Keratinocyte (primary cell): ENCODE results near the gene POP4. TPM values are rescaled to one million over a fixed set of nuclear protein-coding genes. Genes with fewer than 3 reads are reported as not detected.

ENCODE experiments used
- DNase-seq: peaks from one replicate; pipeline ENCODE4 v3.0.0-alpha.2; 2011; ENCODE audit warnings: low read depth, missing footprints, low spot score
- FAIRE-seq: peaks from 2 replicates; lab custom pipeline; 2011; peaks lifted over from hg19 to GRCh38; lab: Jason Lieb, UNC
- H2AFZ ChIP-seq: 2 replicates; pipeline ENCODE4 v1.6.0; 2012; ENCODE audit warnings: low read length, control low read depth, inconsistent platforms; ENCODE audit not compliant: control insufficient read depth
- H3K27ac ChIP-seq: 2 replicates; pipeline ENCODE4 v1.5.1; 2011; ENCODE audit warnings: low read length; ENCODE audit not compliant: control insufficient read depth, insufficient read depth
- H3K27me3 ChIP-seq: 3 replicates; pipeline ENCODE4 v1.6.0; 2011; ENCODE audit warnings: low read length; ENCODE audit not compliant: control insufficient read depth, insufficient read depth; ENCODE audit errors: extremely low read depth
- H3K36me3 ChIP-seq, 2 experiments: 2 replicates in 1 of 2; 3 replicates in 1 of 2; pipeline ENCODE4 v1.5.1; 2011; ENCODE audit warnings: low read length in 2 of 2, mild to moderate bottlenecking in 1 of 2; ENCODE audit not compliant: control insufficient read depth in 2 of 2, insufficient read depth in 2 of 2; ENCODE audit errors: extremely low read depth in 1 of 2
- H3K4me1 ChIP-seq: 3 replicates; pipeline ENCODE4 v1.5.1; 2011; ENCODE audit warnings: low read length; ENCODE audit not compliant: control insufficient read depth, insufficient read depth; ENCODE audit errors: extremely low read depth
- H3K4me2 ChIP-seq: 3 replicates; pipeline ENCODE4 v1.6.0; 2011; ENCODE audit warnings: low read depth, low read length; ENCODE audit not compliant: control insufficient read depth, insufficient read depth; ENCODE audit errors: extremely low read depth
- H3K4me3 ChIP-seq, 3 experiments: fragments of 200-600 bp in 1 of 3; sonication (generic) in 1 of 3; 2 replicates in 2 of 3; 3 replicates in 1 of 3; pipeline ENCODE4 v1.5.1; 2011 to 2016; ENCODE audit warnings: low read length in 3 of 3, mild to moderate bottlenecking in 3 of 3, control low read depth in 2 of 3, inconsistent platforms in 1 of 3, low read depth in 1 of 3, mixed read lengths in 1 of 3, mixed run types in 1 of 3, moderate library complexity in 1 of 3; ENCODE audit not compliant: control insufficient read depth in 2 of 3, insufficient read depth in 2 of 3; ENCODE audit errors: extremely low read depth in 1 of 3
- H3K79me2 ChIP-seq: 2 replicates; pipeline ENCODE4 v1.6.0; 2012; ENCODE audit warnings: low read length; ENCODE audit not compliant: control insufficient read depth, insufficient read depth
- H3K9ac ChIP-seq: 3 replicates; pipeline ENCODE4 v1.6.0; 2011; ENCODE audit warnings: low read length; ENCODE audit not compliant: control insufficient read depth, insufficient read depth; ENCODE audit errors: extremely low read depth
- H3K9me1 ChIP-seq: 3 replicates; pipeline ENCODE4 v1.6.0; 2011; ENCODE audit warnings: low read length; ENCODE audit not compliant: control insufficient read depth, insufficient read depth; ENCODE audit errors: extremely low read depth
- H3K9me3 ChIP-seq: 2 replicates; pipeline ENCODE4 v1.5.1; 2012; ENCODE audit warnings: low read depth, low read length; ENCODE audit not compliant: control insufficient read depth
- H4K20me1 ChIP-seq: 3 replicates; pipeline ENCODE4 v1.6.0; 2011; ENCODE audit warnings: low read length; ENCODE audit not compliant: control insufficient read depth, insufficient read depth; ENCODE audit errors: extremely low read depth
- CTCF ChIP-seq, 3 experiments: IDR thresholded peaks in 1 of 3; conservative IDR thresholded peaks in 1 of 3; optimal IDR thresholded peaks in 1 of 3; 2 replicates in 2 of 3; 3 replicates in 1 of 3; pipeline versions ENCODE3 to v1.5.1; 2011; ENCODE audit warnings: low read length in 3 of 3, mild to moderate bottlenecking in 3 of 3, moderate library complexity in 2 of 3, control low read depth in 1 of 3, inconsistent platforms in 1 of 3; ENCODE audit not compliant: insufficient read depth in 2 of 3; ENCODE audit errors: extremely low read depth in 1 of 3
- EZH2 ChIP-seq: IDR thresholded peaks from one replicate; pipeline ENCODE4 v1.6.1; 2012; ENCODE audit warnings: inconsistent platforms, mild to moderate bottlenecking, low read length, moderate library complexity
- dilution Hi-C: fragments of 300-500 bp; cut with MboI; formaldehyde crosslinking; loops from one replicate; pipeline ENCODE4 v1.7.0; 2020; ENCODE audit warnings: low sequenced_read_pairs; ENCODE audit not compliant: extremely low pct_ligation_motif_present
- polyA plus RNA-seq, 5 experiments: library from polyadenylated mRNA; depleted of rRNA in 3 of 5; stranded (reverse) in 3 of 5; stranded (forward) in 1 of 5; unstranded in 1 of 5; fragments of >200 nt; gene quantifications; 1 replicate in 1 of 5; 2 replicates in 3 of 5; 3 replicates in 1 of 5; pipeline versions ENCODE4 v1.2.1 to v1.2.3, GENCODE V29; 2011 to 2012; ENCODE audit warnings: missing spikeins in 2 of 5, low read depth in 1 of 5, low replicate concordance in 1 of 5

The POP4 gene
- polyA plus RNA-seq, 1 donor (not counting 4 experiments of a cell fraction or from before 2014, with no cell fraction given): 104 TPM

DNA sequence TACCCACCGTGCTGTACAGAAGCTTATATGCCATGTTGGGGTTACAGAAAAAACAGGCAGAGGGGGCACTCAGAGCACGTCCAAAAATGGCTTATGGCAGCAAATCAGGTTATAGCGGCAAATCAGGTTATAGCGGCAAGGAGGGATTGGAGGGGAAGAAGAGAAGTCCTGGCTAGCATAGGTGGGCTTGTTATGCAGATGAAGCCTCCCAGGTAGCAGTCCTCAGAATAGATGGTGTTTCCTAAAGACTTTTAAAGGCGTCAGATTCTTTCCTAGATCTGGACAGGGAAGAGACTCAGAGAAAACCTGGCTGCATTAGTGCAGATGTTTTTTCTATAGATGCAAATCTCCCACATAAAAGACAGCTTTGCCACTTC, 39.4 kb downstream of the POP4 start:
- no peak for FAIRE-seq
- no peak overlapping the region for H2AFZ ChIP-seq
- dilution Hi-C loops: no loop called here

DNA sequence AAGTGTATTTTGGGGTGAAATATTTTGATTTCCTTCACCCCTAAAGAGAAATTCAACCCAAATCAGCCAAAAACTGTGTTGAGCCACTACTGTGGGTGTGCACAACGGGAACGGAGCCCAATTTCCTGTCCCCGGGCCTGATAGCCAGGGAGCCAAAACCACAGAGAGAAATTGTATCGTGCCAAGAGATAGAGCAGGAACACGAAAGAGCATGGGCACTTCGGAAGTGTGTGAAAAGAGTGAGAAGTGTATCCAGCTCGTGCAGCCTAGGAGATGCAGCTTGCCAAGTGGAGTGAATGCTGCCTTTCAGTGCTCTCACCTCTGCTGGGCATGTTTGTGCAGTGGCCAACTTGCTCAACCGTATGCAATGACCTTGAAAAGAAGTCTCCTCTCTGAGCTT, 39.8 kb downstream of the POP4 start:
- DNase-seq (no peak), FAIRE-seq (peak; percentile 98)
- H3K4me2 ChIP-seq: peak overlapping the region; percentile 70
- no peaks in the 10 kb centered on the region for H3K79me2 ChIP-seq
- H3K9me3 ChIP-seq: no peaks in the 10 kb centered on the region
- no peaks in the 10 kb centered on the region for H3K9me1 ChIP-seq
- dilution Hi-C loops: no loop called here
- no peaks in the 10 kb centered on the region for H4K20me1 ChIP-seq
- peak overlapping the region; percentile 5 for H3K27ac ChIP-seq
- H3K9ac ChIP-seq: no peak overlapping the region
- TF ChIP-seq CTCF (optimal IDR thresholded peaks at IDR 0.05 in 1 of 3, IDR thresholded peaks at IDR 0.05 in 1 of 3, conservative IDR thresholded peaks at IDR 0.05 in 1 of 3; ENCODE audit: extremely low read depth in 1 of 3, insufficient read depth in 2 of 3, low read length in 3 of 3): no peak
- TF ChIP-seq EZH2: no peak
- H2AFZ ChIP-seq: no peak overlapping the region
- no peaks in the 10 kb centered on the region for H3K27me3 ChIP-seq
- peaks cover 27% of the 10 kb centered on the region for H3K4me1 ChIP-seq
- peak overlapping the region in 2 of 3 experiments; percentile 22 to 36 for H3K4me3 ChIP-seq
- H3K36me3 ChIP-seq: no peaks in the 10 kb centered on the region

More for the DNA sequence above, 39.4 kb downstream of the POP4 start:
- H3K27me3 ChIP-seq: no peaks in the 10 kb centered on the region
- H3K9ac ChIP-seq: no peak overlapping the region
- TF ChIP-seq CTCF (optimal IDR thresholded peaks at IDR 0.05 in 1 of 3, IDR thresholded peaks at IDR 0.05 in 1 of 3, conservative IDR thresholded peaks at IDR 0.05 in 1 of 3; ENCODE audit: extremely low read depth in 1 of 3, insufficient read depth in 2 of 3, low read length in 3 of 3) (no peak), EZH2 (no peak)
- no peak overlapping the region for H3K4me3 ChIP-seq
- H3K9me1 ChIP-seq: no peaks in the 10 kb centered on the region
- DNase-seq: no peak
- no peaks in the 10 kb centered on the region for H4K20me1 ChIP-seq
- H3K36me3 ChIP-seq: no peaks in the 10 kb centered on the region
- no peak overlapping the region for H3K27ac ChIP-seq
- H3K79me2 ChIP-seq: no peaks in the 10 kb centered on the region
- H3K4me1 ChIP-seq: peaks cover 27% of the 10 kb centered on the region
- H3K9me3 ChIP-seq: no peaks in the 10 kb centered on the region
- H3K4me2 ChIP-seq: peak overlapping the region; percentile 70
